ENCODE results near the gene GABRR3. TPM values are rescaled to one million over a fixed set of nuclear protein-coding genes. Genes with fewer than 3 reads are reported as not detected.

GABRR3 gene
- total RNA-seq, 2 donors from 2014 or later = not detected

- Mint-ChIP-seq H3K4me3 (no peak overlapping the region), H3K9me3 (no peaks in the 10 kb centered on the region), H3K4me1 (ENCODE audit: low read depth) (peaks cover 22% of the 10 kb centered on the region), H3K36me3 (ENCODE audit: insufficient read depth in 2 of 2) (no peaks in the 10 kb centered on the region), H3K27ac (no peak overlapping the region), H3K27me3 (ENCODE audit: low read depth) (peaks cover 13% of the 10 kb centered on the region)
- ATAC-seq (replicated peaks in 1 of 2) (no peak), DNase-seq (no peak)
Observed at GRCh38 chr3:98034486-98034885, 629 bp downstream of the GABRR3 start.

GRCh38 chr3:98034036-98034435, 1.1 kb downstream of the GABRR3 start:
- no peak for ATAC-seq (replicated peaks in 1 of 2)
- H3K36me3 Mint-ChIP-seq (ENCODE audit: insufficient read depth in 2 of 2) = no peaks in the 10 kb centered on the region

GRCh38 chr3:98032904-98033303, 2.2 kb downstream of the GABRR3 start:
- no peaks in the 10 kb centered on the region for H3K9me3 Mint-ChIP-seq
- DNase-seq = no peak
- peaks cover 22% of the 10 kb centered on the region for H3K4me1 Mint-ChIP-seq (ENCODE audit: low read depth)
- no peaks in the 10 kb centered on the region for H3K36me3 Mint-ChIP-seq (ENCODE audit: insufficient read depth in 2 of 2)
- ATAC-seq (replicated peaks in 1 of 2) = peak; percentile 40 to 80
- no peak overlapping the region for H3K27ac Mint-ChIP-seq
- H3K27me3 Mint-ChIP-seq (ENCODE audit: low read depth) = peaks cover 13% of the 10 kb centered on the region
- no peak overlapping the region for H3K4me3 Mint-ChIP-seq

More at GRCh38 chr3:98034036-98034435, 1.1 kb downstream of the GABRR3 start:
- Mint-ChIP-seq H3K4me3 (no peak overlapping the region), H3K27ac (no peak overlapping the region), H3K27me3 (ENCODE audit: low read depth) (peaks cover 13% of the 10 kb centered on the region), H3K9me3 (no peaks in the 10 kb centered on the region), H3K4me1 (ENCODE audit: low read depth) (peaks cover 22% of the 10 kb centered on the region)
- no peak for DNase-seq

- Mint-ChIP-seq H3K27ac (no peak overlapping the region), H3K4me1 (ENCODE audit: low read depth) (peaks cover 16% of the 10 kb centered on the region), H3K4me3 (no peak overlapping the region), H3K9me3 (no peaks in the 10 kb centered on the region), H3K36me3 (ENCODE audit: insufficient read depth in 2 of 2) (no peaks in the 10 kb centered on the region), H3K27me3 (ENCODE audit: low read depth) (peaks cover 6% of the 10 kb centered on the region)
- no peak for DNase-seq
- ATAC-seq (replicated peaks in 1 of 2) = no peak
Observed at GRCh38 chr3:98032265-98032664, 2.9 kb downstream of the GABRR3 start.

GRCh38 chr3:98029083-98029482, 6.0 kb downstream of the GABRR3 start:
- Mint-ChIP-seq H3K4me3 (peak overlapping the region; percentile 62 to 67), H3K27me3 (ENCODE audit: low read depth) (no peaks in the 10 kb centered on the region), H3K36me3 (ENCODE audit: insufficient read depth in 2 of 2) (no peaks in the 10 kb centered on the region), H3K9me3 (no peaks in the 10 kb centered on the region), H3K4me1 (ENCODE audit: low read depth) (peaks cover 21% of the 10 kb centered on the region), H3K27ac (peak overlapping the region; percentile 85)
- DNase-seq (no peak), ATAC-seq (replicated peaks in 1 of 2) (peak; percentile 22 to 51)

- Mint-ChIP-seq H3K9me3 (no peaks in the 10 kb centered on the region), H3K27ac (no peak overlapping the region), H3K4me1 (ENCODE audit: low read depth) (peaks cover 28% of the 10 kb centered on the region), H3K4me3 (no peak overlapping the region), H3K36me3 (ENCODE audit: insufficient read depth in 2 of 2) (no peaks in the 10 kb centered on the region), H3K27me3 (ENCODE audit: low read depth) (no peaks in the 10 kb centered on the region)
- ATAC-seq (replicated peaks in 1 of 2) = no peak
- no peak for DNase-seq
Observed at GRCh38 chr3:98027085-98027446, 8.0 kb downstream of the GABRR3 start.

- H3K4me1 Mint-ChIP-seq (ENCODE audit: low read depth) = peaks cover 28% of the 10 kb centered on the region
- H3K9me3 Mint-ChIP-seq = no peaks in the 10 kb centered on the region
- no peak for ATAC-seq (replicated peaks in 1 of 2)
- no peak for DNase-seq
- no peak overlapping the region for H3K27ac Mint-ChIP-seq
- H3K36me3 Mint-ChIP-seq (ENCODE audit: insufficient read depth in 2 of 2) = no peaks in the 10 kb centered on the region
- no peaks in the 10 kb centered on the region for H3K27me3 Mint-ChIP-seq (ENCODE audit: low read depth)
- no peak overlapping the region for H3K4me3 Mint-ChIP-seq
Observed at GRCh38 chr3:98026425-98027084, 8.6 kb downstream of the GABRR3 start.

- DNase-seq = no peak
- H3K4me3 Mint-ChIP-seq = no peak overlapping the region
- H3K9me3 Mint-ChIP-seq = no peaks in the 10 kb centered on the region
- H3K27me3 Mint-ChIP-seq (ENCODE audit: low read depth) = no peaks in the 10 kb centered on the region
- H3K27ac Mint-ChIP-seq = no peak overlapping the region
- H3K36me3 Mint-ChIP-seq (ENCODE audit: insufficient read depth in 2 of 2) = no peaks in the 10 kb centered on the region
- H3K4me1 Mint-ChIP-seq (ENCODE audit: low read depth) = peaks cover 28% of the 10 kb centered on the region
- no peak for ATAC-seq (replicated peaks in 1 of 2)
Observed at GRCh38 chr3:98025392-98025945, 9.6 kb downstream of the GABRR3 start.

GRCh38 chr3:98022978-98023820, 11.9 kb downstream of the GABRR3 start:
- peak; percentile 80 to 88 for ATAC-seq (replicated peaks in 1 of 2)
- Mint-ChIP-seq H3K27me3 (ENCODE audit: low read depth) (no peaks in the 10 kb centered on the region), H3K36me3 (ENCODE audit: insufficient read depth in 2 of 2) (no peaks in the 10 kb centered on the region), H3K9me3 (no peaks in the 10 kb centered on the region), H3K27ac (peak overlapping the region; percentile 83), H3K4me1 (ENCODE audit: low read depth) (peaks cover 12% of the 10 kb centered on the region), H3K4me3 (peak overlapping the region in 1 of 2 donors; percentile 32)
- DNase-seq = peak; percentile 88 to 95

GRCh38 chr3:98021830-98022560, 13.1 kb downstream of the GABRR3 start:
- H3K36me3 Mint-ChIP-seq (ENCODE audit: insufficient read depth in 2 of 2) = no peaks in the 10 kb centered on the region
- DNase-seq (no peak), ATAC-seq (replicated peaks in 1 of 2) (no peak)
- no peak overlapping the region for H3K27ac Mint-ChIP-seq
- no peaks in the 10 kb centered on the region for H3K27me3 Mint-ChIP-seq (ENCODE audit: low read depth)
- H3K4me3 Mint-ChIP-seq = no peak overlapping the region
- peaks cover 12% of the 10 kb centered on the region for H3K4me1 Mint-ChIP-seq (ENCODE audit: low read depth)
- no peaks in the 10 kb centered on the region for H3K9me3 Mint-ChIP-seq

GRCh38 chr3:98020412-98020811, 14.7 kb downstream of the GABRR3 start:
- Mint-ChIP-seq H3K9me3 (no peaks in the 10 kb centered on the region), H3K4me1 (ENCODE audit: low read depth) (peaks cover 6% of the 10 kb centered on the region), H3K27me3 (ENCODE audit: low read depth) (no peaks in the 10 kb centered on the region), H3K36me3 (ENCODE audit: insufficient read depth in 2 of 2) (no peaks in the 10 kb centered on the region), H3K4me3 (no peak overlapping the region), H3K27ac (no peak overlapping the region)
- DNase-seq = no peak
- ATAC-seq (replicated peaks in 1 of 2) = no peak

- DNase-seq (no peak), ATAC-seq (replicated peaks in 1 of 2) (no peak)
- H3K27me3 Mint-ChIP-seq (ENCODE audit: low read depth) = no peaks in the 10 kb centered on the region
- no peak overlapping the region for H3K27ac Mint-ChIP-seq
- H3K9me3 Mint-ChIP-seq = no peaks in the 10 kb centered on the region
- peaks cover 4% of the 10 kb centered on the region for H3K4me1 Mint-ChIP-seq (ENCODE audit: low read depth)
- H3K4me3 Mint-ChIP-seq = no peak overlapping the region
- no peaks in the 10 kb centered on the region for H3K36me3 Mint-ChIP-seq (ENCODE audit: insufficient read depth in 2 of 2)
Observed at GRCh38 chr3:98018301-98018700, 16.8 kb downstream of the GABRR3 start.

GRCh38 chr3:98014268-98014585, 20.9 kb downstream of the GABRR3 start:
- no peak for DNase-seq
- H3K9me3 Mint-ChIP-seq = no peaks in the 10 kb centered on the region
- H3K27me3 Mint-ChIP-seq (ENCODE audit: low read depth) = no peaks in the 10 kb centered on the region
- peaks cover under 1% of the 10 kb centered on the region for H3K4me1 Mint-ChIP-seq (ENCODE audit: low read depth)
- H3K36me3 Mint-ChIP-seq (ENCODE audit: insufficient read depth in 2 of 2) = no peaks in the 10 kb centered on the region
- ATAC-seq (replicated peaks in 1 of 2) = no peak
- no peak overlapping the region for H3K27ac Mint-ChIP-seq
- no peak overlapping the region for H3K4me3 Mint-ChIP-seq

Data from activated T-cell treated with anti-CD3 and anti-CD28 coated beads, Interleukin-2, amount 50 U/mL, for 72 hours (primary cell).